IMR-90 (cell line): Measurements from ENCODE around the gene TMEM252. TPM values are rescaled to one million over a fixed set of nuclear protein-coding genes. Genes with fewer than 3 reads are reported as not detected.

ENCODE experiments used
- ATAC-seq: fragments of 200-7000 bp; cut with Tn5 transposase; 2 replicates; pipeline ENCODE4 v1.9.1; 2020; ENCODE audit warnings: low read depth, mild to moderate bottlenecking, moderate library complexity
- BruUV-seq: library from RNA; stranded (reverse); fragments of 400-500 nt; replicated peaks from 2 replicates; lab custom pipeline; 2021; lab: Mats Ljungman, UMichigan
- CTCF ChIA-PET: fragments of 300-600 bp; formaldehyde crosslinking; extraction: SDS; loops from one replicate; lab custom pipeline; 2021; ENCODE audit warnings: antibody characterized with exemption; lab: Yijun Ruan, JAX
- POLR2A ChIA-PET: fragments of 300-600 bp; sonication (Branson Sonifier 250); formaldehyde crosslinking; loops from one replicate; lab custom pipeline; 2022; ENCODE audit warnings: antibody characterized with exemption; ENCODE audit not compliant: unreplicated experiment; lab: Charles Lee
- DNase-seq: peaks from one replicate; pipeline ENCODE4 v3.0.0; 2013
- H2AFZ ChIP-seq: replicated peaks from 2 replicates; pipeline ENCODE3; 2013; ENCODE audit warnings: low read length, mild to moderate bottlenecking; ENCODE audit not compliant: poor library complexity
- H2AK5ac ChIP-seq: 2 replicates; pipeline ENCODE4 v1.6.1; 2013; ENCODE audit warnings: low read depth, low read length, inconsistent platforms
- H2AK9ac ChIP-seq: replicated peaks from 2 replicates; pipeline ENCODE3; 2013; ENCODE audit warnings: mild to moderate bottlenecking, low read depth, low read length, moderate library complexity; ENCODE audit not compliant: poor library complexity
- H2BK120ac ChIP-seq: 2 replicates; pipeline ENCODE4 v1.6.1; 2013; ENCODE audit warnings: low read depth, low read length, inconsistent platforms
- H2BK15ac ChIP-seq: 3 replicates; pipeline ENCODE4 v1.6.1; 2013; ENCODE audit warnings: low read depth, low read length, inconsistent platforms
- H2BK20ac ChIP-seq: 2 replicates; pipeline ENCODE4 v1.6.1; 2013; ENCODE audit warnings: low read depth, mild to moderate bottlenecking, inconsistent platforms, low read length, moderate library complexity
- H2BK5ac ChIP-seq: 2 replicates; pipeline ENCODE4 v1.6.1; 2013; ENCODE audit warnings: mild to moderate bottlenecking, low read depth, low read length, inconsistent platforms; ENCODE audit not compliant: poor library complexity, severe bottlenecking
- H3K14ac ChIP-seq: replicated peaks from 2 replicates; pipeline ENCODE4 v1.6.1; 2013; ENCODE audit warnings: low read depth, low read length, inconsistent platforms
- H3K18ac ChIP-seq: 2 replicates; pipeline ENCODE4 v1.6.1; 2013; ENCODE audit warnings: low read depth, low read length, control low read depth
- H3K23ac ChIP-seq: 2 replicates; pipeline ENCODE4 v1.6.1; 2013; ENCODE audit warnings: low read depth, low read length, inconsistent platforms
- H3K27ac ChIP-seq: 2 replicates; pipeline ENCODE4 v1.5.1; 2013; ENCODE audit warnings: mild to moderate bottlenecking, control low read depth, low read length; ENCODE audit not compliant: insufficient read depth
- H3K27me3 ChIP-seq: 2 replicates; pipeline ENCODE4 v1.6.1; 2013; ENCODE audit warnings: low read length; ENCODE audit not compliant: control insufficient read depth, insufficient read depth
- H3K36me3 ChIP-seq: 2 replicates; pipeline ENCODE4 v1.6.1; 2013; ENCODE audit warnings: low read length, mixed read lengths; ENCODE audit not compliant: control insufficient read depth, insufficient read depth
- H3K4ac ChIP-seq: 2 replicates; pipeline ENCODE4 v1.6.1; 2013; ENCODE audit warnings: low read depth, low read length, inconsistent platforms
- H3K4me1 ChIP-seq: 2 replicates; pipeline ENCODE4 v1.6.1; 2013; ENCODE audit warnings: low read length, mixed read lengths; ENCODE audit not compliant: control insufficient read depth, insufficient read depth
- H3K4me2 ChIP-seq: 2 replicates; pipeline ENCODE4 v1.6.1; 2013; ENCODE audit warnings: low read depth, mild to moderate bottlenecking, control low read depth, low read length, moderate library complexity
- H3K4me3 ChIP-seq: 2 replicates; pipeline ENCODE4 v1.5.1; 2013; ENCODE audit warnings: low read depth, mild to moderate bottlenecking, control low read depth, low read length, moderate library complexity; ENCODE audit not compliant: insufficient read depth
- H3K56ac ChIP-seq: 2 replicates; pipeline ENCODE4 v1.6.1; 2013; ENCODE audit warnings: low read length, inconsistent platforms; ENCODE audit not compliant: insufficient read depth; ENCODE audit errors: extremely low read depth
- H3K79me1 ChIP-seq, 2 experiments: 2 replicates each; pipeline ENCODE4 v1.6.1; 2013; ENCODE audit warnings: low read length in 2 of 2, inconsistent platforms in 1 of 2, low read depth in 1 of 2
- H3K9ac ChIP-seq: 2 replicates; pipeline ENCODE4 v1.6.1; 2013; ENCODE audit warnings: low read depth, low read length, control low read depth
- H3K9me1 ChIP-seq: 2 replicates; pipeline ENCODE4 v1.6.1; 2013; ENCODE audit warnings: low read length, inconsistent platforms; ENCODE audit not compliant: insufficient read depth
- H3K9me3 ChIP-seq: 2 replicates; pipeline ENCODE4 v1.6.1; 2013; ENCODE audit warnings: low read length; ENCODE audit not compliant: control insufficient read depth, insufficient read depth
- H4K20me1 ChIP-seq: 2 replicates; pipeline ENCODE4 v1.6.1; 2013; ENCODE audit warnings: low read length, inconsistent platforms; ENCODE audit not compliant: insufficient read depth
- H4K5ac ChIP-seq: 2 replicates; pipeline ENCODE4 v1.6.1; 2013; ENCODE audit warnings: mild to moderate bottlenecking, low read depth, low read length, control low read depth
- H4K8ac ChIP-seq, 2 experiments: 2 replicates each; pipeline ENCODE4 v1.6.1; 2013; ENCODE audit warnings: low read depth in 2 of 2, low read length in 2 of 2, control low read depth in 1 of 2, inconsistent platforms in 1 of 2
- H4K91ac ChIP-seq: 2 replicates; pipeline ENCODE4 v1.6.1; 2013; ENCODE audit warnings: low read depth, low read length, inconsistent platforms; ENCODE audit not compliant: insufficient read depth
- CEBPB ChIP-seq: IDR thresholded peaks from 2 replicates; pipeline ENCODE4 v1.6.1; 2012; ENCODE audit warnings: low read depth, low read length, improper control_type of control experiment
- FOS ChIP-seq: fragments of 150-350 bp; IDR thresholded peaks from 2 replicates; pipeline ENCODE4 v1.6.1; 2016; ENCODE audit warnings: low read depth, low read length
- MAZ ChIP-seq: IDR thresholded peaks from 2 replicates; pipeline ENCODE4 v1.6.1; 2012; ENCODE audit warnings: low read depth, mild to moderate bottlenecking, low read length, improper control_type of control experiment, moderate library complexity, borderline replicate concordance
- MXI1 ChIP-seq: IDR thresholded peaks from 2 replicates; pipeline ENCODE4 v1.6.1; 2012; ENCODE audit warnings: low read depth, mild to moderate bottlenecking, low read length, moderate library complexity, borderline replicate concordance
- NFE2L2 ChIP-seq: fragments of 150-350 bp; IDR thresholded peaks from 2 replicates; pipeline ENCODE4 v1.6.1; 2016; ENCODE audit warnings: low read depth, mild to moderate bottlenecking, low read length
- POLR2A ChIP-seq: IDR thresholded peaks from 2 replicates; pipeline ENCODE4 v1.6.1; 2012; ENCODE audit warnings: mild to moderate bottlenecking, low read depth, low read length
- RAD21 ChIP-seq: IDR thresholded peaks from 2 replicates; pipeline ENCODE4 v1.6.1; 2012; ENCODE audit warnings: low read length, improper control_type of control experiment
- RCOR1 ChIP-seq: IDR thresholded peaks from 2 replicates; pipeline ENCODE4 v1.6.1; 2012; ENCODE audit warnings: mild to moderate bottlenecking, low read length, improper control_type of control experiment; ENCODE audit not compliant: insufficient replicate concordance
- RFX5 ChIP-seq: IDR thresholded peaks from 2 replicates; pipeline ENCODE4 v1.8.0; 2012; ENCODE audit warnings: low read depth, mild to moderate bottlenecking, low read length, moderate library complexity
- WGBS, 2 experiments: methylation state at CpG; one replicate each; pipeline versions ENCODE4 v1.1.5 to v1.1.7; 2013; ENCODE audit warnings: missing lambda C conversion rate in 2 of 2; ENCODE audit not compliant: insufficient read length in 1 of 2; ENCODE audit errors: extremely low coverage in 2 of 2; 5-methylcytosine and 5-hydroxymethylcytosine counted together
- dilution Hi-C: fragments of 300-500 bp; cut with HindIII; formaldehyde crosslinking; loops from one replicate; pipeline ENCODE4 v1.14.3; 2018; ENCODE audit warnings: low sequenced_read_pairs; ENCODE audit not compliant: unreplicated experiment
- in situ Hi-C: fragments of 300-500 bp; cut with MboI; formaldehyde crosslinking; loops from 3 replicates; pipeline ENCODE4 v1.14.3; 2019; ENCODE audit warnings: low sequenced_read_pairs, inconsistent platforms, mixed read lengths
- intact Hi-C: fragments of 100-400 bp; cut with micrococcal nuclease; formaldehyde crosslinking; loops from 2 replicates; pipeline ENCODE4 v1.10.0; 2022
- polyA plus RNA-seq, 3 experiments: library from polyadenylated mRNA; depleted of rRNA; stranded (reverse); fragments of >200 nt; gene quantifications; 2 replicates each; pipeline ENCODE4 v1.2.3, GENCODE V29; 2012; ENCODE audit warnings: low replicate concordance in 1 of 3
- total RNA-seq: library from RNA; depleted of rRNA; stranded (reverse); fragments of >200 nt; gene quantifications from 2 replicates; pipeline ENCODE4 v1.2.3, GENCODE V29; 2012
- TF ChIP-seq, protein P1 (sequence below): fragments of 150-350 bp; IDR thresholded peaks from 2 replicates; pipeline ENCODE4 v1.6.1; 2017; ENCODE audit warnings: mild to moderate bottlenecking, antibody characterized with exemption, low read length, low read depth

TMEM252 gene
- total and polyA plus RNA-seq, 2 of the 4 experiments (the other 2 are of a cell fraction) = not detected

DNA sequence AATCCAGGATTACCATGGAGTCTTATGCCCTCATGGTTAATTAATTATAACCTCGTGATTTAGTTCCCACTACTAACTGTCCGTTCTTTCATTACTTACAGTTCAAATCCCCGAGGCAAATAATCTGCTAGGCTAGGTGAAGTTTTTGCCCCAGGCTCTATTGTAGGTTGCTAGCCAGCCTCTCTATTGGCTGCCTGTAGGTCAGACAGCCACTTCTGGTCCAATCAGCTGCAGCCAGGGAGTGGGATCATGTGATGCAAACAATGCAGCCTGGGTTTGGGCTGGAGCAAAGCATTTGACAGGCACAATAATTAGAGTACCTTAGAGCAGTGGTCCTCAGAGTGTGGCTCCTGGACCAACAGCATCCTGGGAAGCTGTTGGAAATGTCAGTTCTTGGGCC, 17.7 kb downstream of the TMEM252 start:
- no TSS peak for BruUV-seq
- intact Hi-C loops = no loop called here

More for the DNA sequence above, 17.7 kb downstream of the TMEM252 start:
- Histone ChIP-seq H3K4me3 (no peak overlapping the region), H3K23ac (no peak overlapping the region), H4K8ac (no peak overlapping the region), H4K20me1 (no peaks in the 10 kb centered on the region), H3K4me1 (no peaks in the 10 kb centered on the region), H3K27me3 (no peaks in the 10 kb centered on the region), H2AK9ac (no peak overlapping the region), H3K9me1 (no peaks in the 10 kb centered on the region), H2AK5ac (no peak overlapping the region), H3K79me1 (no peaks in the 10 kb centered on the region), H3K4ac (no peak overlapping the region), H2BK20ac (no peak overlapping the region), H2AFZ (no peak overlapping the region), H3K36me3 (no peaks in the 10 kb centered on the region), H3K9ac (no peak overlapping the region), H4K91ac (no peak overlapping the region), H3K18ac (no peak overlapping the region), H4K5ac (no peak overlapping the region), H2BK15ac (no peak overlapping the region), H3K27ac (no peak overlapping the region), H3K4me2 (no peak overlapping the region), H2BK120ac (no peak overlapping the region), H3K56ac (no peak overlapping the region), H3K14ac (no peak overlapping the region), H3K9me3 (peaks cover under 1% of the 10 kb centered on the region; the same call in 1 of the 2 replicates), H2BK5ac (no peak overlapping the region)
- TF ChIP-seq RAD21 = no peak
- TF ChIP-seq POLR2A = no peak
- TF ChIP-seq MXI1 = no peak
- TF ChIP-seq CEBPB = no peak
- TF ChIP-seq, protein P1, sequence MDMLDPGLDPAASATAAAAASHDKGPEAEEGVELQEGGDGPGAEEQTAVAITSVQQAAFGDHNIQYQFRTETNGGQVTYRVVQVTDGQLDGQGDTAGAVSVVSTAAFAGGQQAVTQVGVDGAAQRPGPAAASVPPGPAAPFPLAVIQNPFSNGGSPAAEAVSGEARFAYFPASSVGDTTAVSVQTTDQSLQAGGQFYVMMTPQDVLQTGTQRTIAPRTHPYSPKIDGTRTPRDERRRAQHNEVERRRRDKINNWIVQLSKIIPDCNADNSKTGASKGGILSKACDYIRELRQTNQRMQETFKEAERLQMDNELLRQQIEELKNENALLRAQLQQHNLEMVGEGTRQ = no peak
- no peak for TF ChIP-seq RFX5
- no peak for TF ChIP-seq RCOR1
- TF ChIP-seq FOS = no peak
- no peak for TF ChIP-seq MAZ
- no peak for TF ChIP-seq NFE2L2
- ATAC-seq (no peak), DNase-seq (no peak)
- dilution Hi-C loops (no loop called here), in situ Hi-C loops (no loop called here)
- POLR2A ChIA-PET = no interaction called here
- no CpG with 5 or more reads among the region's 3 CpGs for WGBS, 2 experiments
- CTCF ChIA-PET = no interaction called here
